SIG-M5 treated with dmso at 0.1 percent for 504 hours (cell line): ENCODE results near the gene FAM210A.
A peak's percentile ranks its signal among the peaks of the same experiment; 100 is the strongest.
"Not testable (repeated sequence)": the region's sequence is repeated elsewhere in the genome, so short reads cannot be mapped to it uniquely, and the experiment has no call there.

ENCODE experiments used
- DNase-seq: peaks from one replicate; lab custom pipeline; 2025; ENCODE audit not compliant: unreplicated experiment; lab: John Stamatoyannopoulos, UW

The FAM210A gene

GRCh38 chr18:13726232-13726971, at the start of gene FAM210A, which contains the start of gene RNMT:
Gene FAM210A (minus strand): TSS chr18:13726558. CDS start chr18:13682077, 44,481 bp downstream.
Gene RNMT (plus strand): TSS chr18:13726673. CDS start chr18:13731518, 4,845 bp downstream.
- peak; percentile 95 for DNase-seq

- no peak for DNase-seq
These were observed 48.7 kb upstream of the FAM210A start for GRCh38 chr18:13775058-13775457.

- no peak for DNase-seq
These were observed 36.5 kb upstream of the FAM210A start for GRCh38 chr18:13762690-13763439.

GRCh38 chr18:13760047-13760446, 33.7 kb upstream of the FAM210A start:
- no peak for DNase-seq

GRCh38 chr18:13758622-13759021, 32.3 kb upstream of the FAM210A start:
- no peak for DNase-seq

GRCh38 chr18:13756671-13757070, 30.3 kb upstream of the FAM210A start:
- no peak for DNase-seq

GRCh38 chr18:13756261-13756660, 29.9 kb upstream of the FAM210A start:
- no peak for DNase-seq

- not testable (repeated sequence) for DNase-seq
These were observed 25.2 kb upstream of the FAM210A start for GRCh38 chr18:13751599-13751998.

- DNase-seq, result no peak
These were observed 20.3 kb upstream of the FAM210A start for GRCh38 chr18:13746633-13747032.

GRCh38 chr18:13745696-13746095, 19.3 kb upstream of the FAM210A start:
- no peak for DNase-seq

- DNase-seq, result no peak
These were observed 9.3 kb upstream of the FAM210A start for GRCh38 chr18:13735681-13736080.

- DNase-seq, result no peak
These were observed 4.1 kb upstream of the FAM210A start for GRCh38 chr18:13730481-13730880.

GRCh38 chr18:13726972-13727331, 594 bp upstream of the FAM210A start:
- peak; percentile 46 for DNase-seq

- peak; percentile 21 for DNase-seq
These were observed 659 bp downstream of the FAM210A start for GRCh38 chr18:13725566-13726231.

GRCh38 chr18:13720847-13721246, 5.5 kb downstream of the FAM210A start:
- no peak for DNase-seq

GRCh38 chr18:13720123-13720522, 6.2 kb downstream of the FAM210A start:
- no peak for DNase-seq

GRCh38 chr18:13716916-13717315, 9.4 kb downstream of the FAM210A start:
- DNase-seq, result no peak

GRCh38 chr18:13715330-13715729, 11.0 kb downstream of the FAM210A start:
- DNase-seq, result no peak

- DNase-seq, result no peak
These were observed 12.8 kb downstream of the FAM210A start for GRCh38 chr18:13713455-13714055.

- DNase-seq, result no peak
These were observed 13.8 kb downstream of the FAM210A start for GRCh38 chr18:13712400-13713131.

- DNase-seq, result peak; percentile 1
These were observed 15.9 kb downstream of the FAM210A start for GRCh38 chr18:13710414-13710831.
